Peyer's patch (tissue), 4 donors: Measurements from ENCODE around the gene C3orf33.

ENCODE experiments used
- POLR2A ChIP-seq, 2 donors: fragments of 450-650 bp; IDR thresholded peaks; one replicate each; pipeline ENCODE4 v1.5.1; 2017; ENCODE audit warnings: antibody characterized with exemption in 2 of 2, mild to moderate bottlenecking in 2 of 2, moderate library complexity in 2 of 2
- TF ChIP-seq, protein P1 (sequence below), 6 experiments: fragments of 450-650 bp in 4 of 6; fragments of 200-600 bp in 2 of 6; sonication (generic) in 1 of 6; IDR thresholded peaks; one replicate each; pipeline ENCODE4 v1.5.1; 2017 to 2019; ENCODE audit warnings: antibody characterized with exemption in 6 of 6, mild to moderate bottlenecking in 3 of 6, moderate library complexity in 1 of 6

DNA sequence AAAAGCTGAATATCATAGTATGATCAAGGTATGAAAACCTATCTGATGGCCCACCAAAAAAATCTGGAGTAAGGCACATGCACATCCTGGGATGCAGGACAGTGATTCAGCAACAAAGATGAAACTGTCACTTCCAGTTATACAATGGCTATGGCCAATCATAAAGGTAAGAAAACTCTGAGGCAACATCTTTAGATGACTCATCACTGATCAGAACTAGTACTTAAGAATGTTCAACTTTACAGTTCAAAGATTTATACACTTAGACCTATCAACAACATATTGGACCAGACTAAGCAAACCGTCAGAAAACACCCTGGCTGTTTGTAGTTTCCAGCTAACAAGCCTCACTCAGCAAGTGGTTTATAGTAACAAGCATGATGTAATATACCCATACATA is 39.9 kb downstream of the C3orf33 start:
- TF ChIP-seq, protein P1, sequence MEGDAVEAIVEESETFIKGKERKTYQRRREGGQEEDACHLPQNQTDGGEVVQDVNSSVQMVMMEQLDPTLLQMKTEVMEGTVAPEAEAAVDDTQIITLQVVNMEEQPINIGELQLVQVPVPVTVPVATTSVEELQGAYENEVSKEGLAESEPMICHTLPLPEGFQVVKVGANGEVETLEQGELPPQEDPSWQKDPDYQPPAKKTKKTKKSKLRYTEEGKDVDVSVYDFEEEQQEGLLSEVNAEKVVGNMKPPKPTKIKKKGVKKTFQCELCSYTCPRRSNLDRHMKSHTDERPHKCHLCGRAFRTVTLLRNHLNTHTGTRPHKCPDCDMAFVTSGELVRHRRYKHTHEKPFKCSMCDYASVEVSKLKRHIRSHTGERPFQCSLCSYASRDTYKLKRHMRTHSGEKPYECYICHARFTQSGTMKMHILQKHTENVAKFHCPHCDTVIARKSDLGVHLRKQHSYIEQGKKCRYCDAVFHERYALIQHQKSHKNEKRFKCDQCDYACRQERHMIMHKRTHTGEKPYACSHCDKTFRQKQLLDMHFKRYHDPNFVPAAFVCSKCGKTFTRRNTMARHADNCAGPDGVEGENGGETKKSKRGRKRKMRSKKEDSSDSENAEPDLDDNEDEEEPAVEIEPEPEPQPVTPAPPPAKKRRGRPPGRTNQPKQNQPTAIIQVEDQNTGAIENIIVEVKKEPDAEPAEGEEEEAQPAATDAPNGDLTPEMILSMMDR (IDR thresholded peaks at IDR 0.05) = no peak
- no peak for TF ChIP-seq POLR2A (IDR thresholded peaks at IDR 0.05)
